HG03442 (cell line): ENCODE data around the gene DZANK1.
"Not testable (repeated sequence)": the region's sequence is repeated elsewhere in the genome, so short reads cannot be mapped to it uniquely, and the experiment has no call there.

Experiments used
- ATAC-seq: cut with Tn5 transposase; IDR thresholded peaks from one replicate; pipeline ENCODE4 v1.9.1; 2021; ENCODE audit warnings: mild to moderate bottlenecking, moderate library complexity; ENCODE audit not compliant: unreplicated experiment

Gene DZANK1

DNA sequence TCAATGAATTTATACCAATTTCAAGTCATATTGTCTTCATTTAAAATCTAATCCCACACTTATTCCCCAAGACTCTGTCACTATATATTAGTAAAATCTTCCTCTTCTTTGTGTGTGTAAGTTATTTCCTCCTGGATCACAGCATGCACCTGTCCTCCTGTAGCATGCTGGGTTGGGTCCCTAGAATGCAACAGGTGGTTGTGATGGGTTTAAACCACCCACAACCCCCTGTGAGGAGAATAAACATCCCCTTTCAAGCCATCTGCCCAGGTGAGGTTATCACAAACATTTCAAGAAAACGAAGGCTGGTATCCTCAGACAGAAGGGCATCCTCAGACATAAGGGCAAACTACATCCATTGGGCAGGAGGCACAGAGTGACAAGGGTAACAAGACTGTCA lies 26.4 kb downstream of the DZANK1 start:
- no peak for ATAC-seq

- no peak for ATAC-seq
Measured at GRCh38 chr20:18436847-18437246, 30.0 kb downstream of the DZANK1 start.

- ATAC-seq, result no peak
Measured at GRCh38 chr20:18431206-18431605, 35.6 kb downstream of the DZANK1 start.

- ATAC-seq, result no peak
Measured at GRCh38 chr20:18430172-18430826, 36.5 kb downstream of the DZANK1 start.

DNA sequence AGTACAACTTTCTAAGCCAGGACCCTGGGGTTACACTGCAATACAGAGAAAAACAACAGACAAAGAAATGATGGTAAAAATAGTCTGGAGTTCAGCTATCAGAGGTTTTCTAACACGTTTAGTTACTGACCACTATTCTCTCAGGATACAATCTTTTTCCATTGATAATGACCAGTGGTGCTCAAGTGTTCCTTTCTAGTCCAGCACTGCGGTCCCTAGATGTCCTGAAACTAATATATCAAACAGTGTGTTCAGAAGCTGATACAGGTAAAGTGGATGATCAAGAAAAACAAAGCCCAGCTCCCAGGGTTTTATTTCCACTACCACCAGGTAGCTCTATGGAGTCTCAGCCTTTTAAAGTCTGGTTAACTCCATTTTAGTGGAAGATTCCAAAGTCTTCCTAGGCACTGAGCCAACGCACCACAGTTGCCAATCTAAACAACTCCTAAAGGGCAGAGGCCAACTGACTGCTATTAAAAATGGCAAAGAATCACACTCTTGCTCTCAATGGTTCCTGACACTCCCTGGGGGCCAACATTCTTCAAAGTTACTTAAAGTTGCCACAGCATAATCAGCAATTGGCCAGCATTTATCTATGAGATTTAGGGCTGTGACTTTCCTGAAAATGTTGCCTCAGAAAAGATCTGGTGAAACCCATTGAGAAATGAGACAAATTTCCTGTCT lies 38.2 kb downstream of the DZANK1 start:
- no peak for ATAC-seq

DNA sequence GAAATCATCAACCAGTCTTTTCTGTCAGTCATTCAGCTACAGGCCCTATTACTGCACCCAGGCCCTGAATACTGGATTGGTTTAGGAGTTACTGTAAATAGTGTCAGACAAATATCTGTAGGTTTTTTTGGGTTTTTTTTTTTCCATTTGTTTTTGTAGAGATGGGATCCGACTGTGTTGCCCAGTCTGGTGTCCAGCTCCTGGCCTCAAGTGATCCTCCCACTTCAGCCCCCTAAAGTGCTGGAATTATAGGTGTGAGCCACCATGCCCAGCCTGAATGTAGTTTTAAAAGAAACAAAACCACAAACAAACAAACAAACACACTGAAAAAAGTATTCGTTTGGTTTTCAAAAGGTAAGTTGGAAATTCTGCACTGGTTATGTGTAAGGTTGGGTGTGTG lies 39.6 kb downstream of the DZANK1 start:
- no peak for ATAC-seq

- ATAC-seq, result no peak
Measured at GRCh38 chr20:18421608-18422007, 45.2 kb downstream of the DZANK1 start.

DNA sequence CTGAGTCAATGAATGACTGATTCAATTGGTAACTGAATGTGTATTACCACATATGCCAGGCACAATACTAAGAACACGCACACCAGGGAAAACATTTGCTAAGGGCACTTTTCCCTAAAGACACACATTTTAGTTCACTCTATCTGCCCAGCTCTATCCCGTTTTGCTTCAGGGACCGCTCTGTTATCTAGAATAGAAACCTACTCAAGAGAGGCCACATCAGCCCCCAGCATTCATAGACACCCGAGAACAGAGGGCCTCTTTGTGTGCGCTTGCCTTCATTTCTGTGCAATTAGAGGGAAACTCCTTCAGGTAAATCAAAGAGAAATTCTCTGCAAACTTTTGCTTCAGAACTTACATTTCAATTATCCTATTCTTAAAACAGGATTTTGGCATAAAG lies 50.3 kb downstream of the DZANK1 start:
- no peak for ATAC-seq

DNA sequence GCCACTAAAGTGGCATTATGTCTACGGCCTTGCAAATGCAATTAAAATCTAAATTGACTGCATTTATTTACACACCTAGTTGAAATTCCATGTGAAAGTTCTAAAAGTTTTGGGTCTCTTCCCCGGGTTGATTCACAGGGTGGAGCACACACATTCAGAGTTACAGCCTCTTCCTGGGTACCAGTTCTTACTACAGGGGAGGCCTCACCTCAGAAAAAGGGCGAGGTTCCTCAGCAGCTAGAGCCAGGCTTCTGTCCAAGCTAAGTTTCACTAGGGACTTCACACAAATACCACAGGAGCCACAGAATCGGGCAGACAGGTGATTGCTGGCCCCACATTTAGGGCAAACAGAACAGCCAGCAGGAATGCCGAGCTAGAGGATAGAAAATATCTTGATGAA lies 52.7 kb downstream of the DZANK1 start:
- no peak for ATAC-seq

DNA sequence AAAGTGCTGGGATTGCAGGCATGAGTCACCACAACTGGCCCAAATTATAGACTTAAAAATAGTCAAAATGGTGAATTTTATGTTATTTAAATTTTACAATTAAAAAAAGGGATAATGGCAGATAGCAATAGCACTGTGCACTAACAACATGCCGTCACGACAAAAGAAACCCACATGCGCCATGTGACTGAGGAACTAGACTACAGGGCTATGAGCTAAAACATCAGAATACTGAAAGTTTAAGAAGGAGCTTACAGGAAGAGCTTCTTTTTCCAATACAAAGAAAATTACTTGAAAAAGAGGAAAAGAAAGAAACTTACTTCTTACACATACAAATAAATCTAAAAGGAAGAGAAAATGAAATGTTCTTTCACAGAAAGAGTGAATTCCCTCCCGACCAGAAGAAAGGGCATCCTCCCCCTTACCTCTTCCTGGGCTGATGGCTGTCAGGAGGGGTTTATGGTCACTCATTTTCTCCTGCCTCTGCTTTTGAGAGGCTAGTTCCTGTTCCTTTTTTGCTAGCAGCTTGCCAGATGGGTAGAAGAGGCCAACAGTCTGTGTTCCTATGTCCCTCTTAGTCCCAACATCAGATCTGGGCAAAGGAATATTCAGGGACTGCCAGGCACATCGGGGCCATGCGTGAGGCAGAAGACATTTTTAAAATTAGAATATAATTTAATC lies 54.5 kb downstream of the DZANK1 start:
- no peak for ATAC-seq

DNA sequence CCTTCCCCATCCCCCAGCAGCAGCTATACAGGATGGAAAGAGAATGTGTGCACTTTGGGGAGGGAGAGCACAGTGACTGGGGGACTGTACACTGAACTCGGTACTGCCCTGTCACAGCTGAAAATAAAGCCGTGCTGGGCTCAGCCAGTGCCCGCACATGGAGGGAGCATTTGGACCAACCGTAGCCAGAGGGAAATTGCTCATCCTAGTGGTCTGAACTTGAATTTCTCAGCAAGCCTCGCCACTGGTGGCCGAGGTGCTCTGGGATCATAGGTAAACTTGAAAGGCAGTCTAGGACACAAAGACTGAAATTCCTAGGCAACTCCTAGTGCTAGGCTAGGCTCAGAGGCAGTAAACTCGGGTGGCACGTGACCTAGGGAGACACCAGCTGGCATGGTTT lies 61.0 kb downstream of the DZANK1 start:
- ATAC-seq, result no peak

- ATAC-seq, result no peak
Measured at GRCh38 chr20:18404172-18404571, 62.7 kb downstream of the DZANK1 start.

GRCh38 chr20:18403269-18403668 lies 63.6 kb downstream of the DZANK1 start:
- ATAC-seq, result no peak

- ATAC-seq, result no peak
Measured at GRCh38 chr20:18401305-18401704, 65.5 kb downstream of the DZANK1 start.

DNA sequence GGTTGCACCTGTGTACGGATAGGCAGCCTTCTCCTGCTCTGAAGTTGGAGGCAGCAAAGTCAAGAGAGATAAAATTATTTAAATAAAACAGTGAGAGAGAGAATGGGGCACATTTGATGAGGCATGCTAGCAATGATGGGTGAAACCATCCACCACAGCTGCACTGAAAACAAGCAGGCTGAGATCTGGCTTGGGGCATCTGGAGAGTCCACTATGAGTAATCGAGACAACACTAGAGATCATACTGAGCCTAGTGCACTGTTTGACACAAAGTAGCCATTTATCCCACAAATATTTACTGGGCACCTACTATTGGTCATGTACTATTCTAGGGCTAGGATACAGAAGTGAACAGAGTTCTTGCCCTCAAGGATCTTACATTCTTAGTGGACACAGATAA lies 66.4 kb downstream of the DZANK1 start:
- ATAC-seq, result no peak

DNA sequence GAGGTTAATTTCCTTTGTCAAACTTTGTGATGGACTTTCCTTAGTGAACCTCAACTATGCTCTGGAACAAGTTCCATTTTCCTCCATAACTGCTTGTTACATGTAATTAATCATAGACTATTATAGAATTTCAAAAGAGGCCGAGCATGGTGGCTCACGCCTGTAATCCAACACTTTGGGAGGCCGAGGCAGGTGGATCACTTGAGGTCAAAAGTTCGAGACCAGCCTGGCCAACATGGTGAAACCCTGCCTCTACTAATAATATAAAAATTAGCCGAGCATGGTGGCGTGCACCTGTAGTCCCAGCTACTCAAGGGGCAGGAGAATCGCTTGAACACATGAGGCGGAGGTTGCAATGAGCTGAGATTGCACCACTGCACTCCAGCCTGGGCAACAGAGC lies 68.1 kb downstream of the DZANK1 start:
- ATAC-seq, result not testable (repeated sequence)

- no peak for ATAC-seq
Measured at GRCh38 chr20:18397030-18397429, 69.8 kb downstream of the DZANK1 start.

- no peak for ATAC-seq
Measured at GRCh38 chr20:18395544-18395943, 71.3 kb downstream of the DZANK1 start.

- ATAC-seq, result no peak
Measured at GRCh38 chr20:18394363-18394762, 72.5 kb downstream of the DZANK1 start.

GRCh38 chr20:18391686-18392085 lies 75.1 kb downstream of the DZANK1 start:
- no peak for ATAC-seq

- ATAC-seq, result no peak
Measured at GRCh38 chr20:18390201-18390600, 76.6 kb downstream of the DZANK1 start.

DNA sequence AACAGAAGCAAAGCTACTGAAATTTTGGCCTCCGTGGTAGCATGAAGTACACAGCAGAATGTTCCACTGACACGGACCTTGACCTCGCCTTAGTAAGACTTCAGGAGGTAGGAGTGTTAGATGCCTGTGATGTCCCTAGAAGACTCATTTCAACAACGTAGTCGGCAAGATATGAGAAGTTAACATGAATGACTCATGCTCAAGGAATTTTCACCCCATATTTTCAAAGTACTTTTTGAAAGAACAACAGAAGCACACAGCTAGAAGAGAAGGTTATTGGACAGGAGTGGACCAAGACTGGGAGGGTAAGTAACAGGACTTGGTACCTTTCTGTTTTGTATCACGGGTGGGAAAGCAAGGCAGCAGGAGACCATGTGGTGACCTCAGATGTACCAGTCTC lies 78.0 kb downstream of the DZANK1 start:
- no peak for ATAC-seq
